ENCODE results near the gene DENND11. TPM values are rescaled to one million over a fixed set of nuclear protein-coding genes. Genes with fewer than 3 reads are reported as not detected.

The DENND11 gene
- total RNA-seq, 1 donor: 7.6 TPM

GRCh38 chr7:141679014-141679413, 23.0 kb downstream of the DENND11 start:
- H3K36me3 ChIP-seq (ENCODE audit: insufficient read depth, low read length): peaks cover 4% of the 10 kb centered on the region
- no peaks in the 10 kb centered on the region for H3K9me3 ChIP-seq (ENCODE audit: low read depth, low read length)
- H3K27ac ChIP-seq (ENCODE audit: low read depth, low read length): no peak overlapping the region
- H2AFZ ChIP-seq (ENCODE audit: low read length): no peak overlapping the region
- no peak for DNase-seq (ENCODE audit: insufficient read length, low spot score, missing footprints)
- TF ChIP-seq CTCF (IDR thresholded peaks at IDR 0.05; ENCODE audit: extremely low read depth, low read depth, low read length): no peak
- no peaks in the 10 kb centered on the region for H3K79me2 ChIP-seq (ENCODE audit: insufficient read depth, low read length)
- H3K4me3 ChIP-seq (ENCODE audit: insufficient read depth, low read length): no peak overlapping the region
- H3K4me1 ChIP-seq (ENCODE audit: insufficient read depth, low read length): peaks cover 21% of the 10 kb centered on the region
- no peaks in the 10 kb centered on the region for H3K27me3 ChIP-seq (ENCODE audit: insufficient read depth, low read length)
- no peaks in the 10 kb centered on the region for H4K20me1 ChIP-seq (ENCODE audit: insufficient read depth, low read length)
- no peak overlapping the region for H3K4me2 ChIP-seq (ENCODE audit: insufficient read depth, low read length)

DNA sequence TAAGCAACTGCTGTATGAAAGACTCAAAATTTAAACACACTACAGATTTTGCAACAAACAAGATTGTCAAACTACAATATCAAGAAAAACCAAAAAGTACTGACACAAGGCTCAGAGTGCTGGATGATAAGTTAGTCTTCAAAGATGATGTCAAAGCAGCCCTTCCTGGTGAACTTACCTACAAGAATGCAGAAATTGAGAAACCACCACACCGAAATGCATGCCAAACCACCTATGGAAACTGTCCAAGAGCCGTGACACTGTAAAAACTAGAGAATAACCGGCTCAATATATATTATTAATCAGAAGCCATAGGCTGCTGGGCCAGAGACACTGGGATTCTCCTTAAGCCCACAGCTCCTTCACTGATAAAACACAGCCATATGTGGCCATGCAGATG, 25.3 kb downstream of the DENND11 start:
- no peak overlapping the region for H3K4me2 ChIP-seq (ENCODE audit: insufficient read depth, low read length)
- no peak for TF ChIP-seq CTCF (IDR thresholded peaks at IDR 0.05; ENCODE audit: extremely low read depth, low read depth, low read length)
- H3K79me2 ChIP-seq (ENCODE audit: insufficient read depth, low read length): no peaks in the 10 kb centered on the region
- no peak overlapping the region for H3K4me3 ChIP-seq (ENCODE audit: insufficient read depth, low read length)
- DNase-seq (ENCODE audit: insufficient read length, low spot score, missing footprints): no peak
- no peaks in the 10 kb centered on the region for H3K9me3 ChIP-seq (ENCODE audit: low read depth, low read length)
- H3K4me1 ChIP-seq (ENCODE audit: insufficient read depth, low read length): peaks cover 21% of the 10 kb centered on the region
- H3K36me3 ChIP-seq (ENCODE audit: insufficient read depth, low read length): no peaks in the 10 kb centered on the region
- H3K27me3 ChIP-seq (ENCODE audit: insufficient read depth, low read length): no peaks in the 10 kb centered on the region
- H3K27ac ChIP-seq (ENCODE audit: low read depth, low read length): peak overlapping the region; percentile 45
- no peak overlapping the region for H2AFZ ChIP-seq (ENCODE audit: low read length)
- no peaks in the 10 kb centered on the region for H4K20me1 ChIP-seq (ENCODE audit: insufficient read depth, low read length)

- no peaks in the 10 kb centered on the region for H3K9me3 ChIP-seq (ENCODE audit: low read depth, low read length)
- H3K79me2 ChIP-seq (ENCODE audit: insufficient read depth, low read length): no peaks in the 10 kb centered on the region
- H3K36me3 ChIP-seq (ENCODE audit: insufficient read depth, low read length): no peaks in the 10 kb centered on the region
- H3K4me1 ChIP-seq (ENCODE audit: insufficient read depth, low read length): peaks cover 21% of the 10 kb centered on the region
- H3K27me3 ChIP-seq (ENCODE audit: insufficient read depth, low read length): no peaks in the 10 kb centered on the region
- no peak for TF ChIP-seq CTCF (IDR thresholded peaks at IDR 0.05; ENCODE audit: extremely low read depth, low read depth, low read length)
- peak; percentile 26 for DNase-seq (ENCODE audit: insufficient read length, low spot score, missing footprints)
- no peak overlapping the region for H3K4me3 ChIP-seq (ENCODE audit: insufficient read depth, low read length)
- H4K20me1 ChIP-seq (ENCODE audit: insufficient read depth, low read length): no peaks in the 10 kb centered on the region
- H3K4me2 ChIP-seq (ENCODE audit: insufficient read depth, low read length): no peak overlapping the region
- H2AFZ ChIP-seq (ENCODE audit: low read length): no peak overlapping the region
- H3K27ac ChIP-seq (ENCODE audit: low read depth, low read length): peak overlapping the region; percentile 45
Measured at GRCh38 chr7:141675436-141676215, 26.3 kb downstream of the DENND11 start.

DNA sequence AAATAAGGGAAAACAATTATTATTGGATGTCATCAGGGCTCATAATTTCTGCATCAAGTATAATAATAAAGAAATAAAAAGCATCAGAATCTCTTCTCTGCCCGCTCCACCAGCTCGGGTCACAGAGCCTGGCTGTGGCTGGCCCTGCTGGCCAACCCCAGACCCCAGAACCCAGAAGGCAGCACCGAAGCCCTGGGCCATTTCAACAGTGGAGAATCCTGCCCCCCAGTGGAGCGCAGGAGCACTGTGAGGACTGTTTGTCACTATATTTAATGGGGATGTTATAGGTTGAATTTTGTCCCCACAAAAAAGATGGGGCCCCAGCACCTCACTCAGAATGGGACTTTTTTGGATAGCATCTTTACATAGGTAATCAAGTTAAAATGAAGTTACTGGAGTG, 27.3 kb downstream of the DENND11 start:
- H3K4me2 ChIP-seq (ENCODE audit: insufficient read depth, low read length): no peak overlapping the region
- peak overlapping the region; percentile 40 for H3K27ac ChIP-seq (ENCODE audit: low read depth, low read length)
- H3K4me3 ChIP-seq (ENCODE audit: insufficient read depth, low read length): no peak overlapping the region
- H3K36me3 ChIP-seq (ENCODE audit: insufficient read depth, low read length): no peaks in the 10 kb centered on the region
- peak; percentile 49 for DNase-seq (ENCODE audit: insufficient read length, low spot score, missing footprints)
- no peaks in the 10 kb centered on the region for H4K20me1 ChIP-seq (ENCODE audit: insufficient read depth, low read length)
- no peaks in the 10 kb centered on the region for H3K9me3 ChIP-seq (ENCODE audit: low read depth, low read length)
- peak; percentile 42 for TF ChIP-seq CTCF (IDR thresholded peaks at IDR 0.05; ENCODE audit: extremely low read depth, low read depth, low read length)
- H3K79me2 ChIP-seq (ENCODE audit: insufficient read depth, low read length): no peaks in the 10 kb centered on the region
- no peak overlapping the region for H2AFZ ChIP-seq (ENCODE audit: low read length)
- H3K4me1 ChIP-seq (ENCODE audit: insufficient read depth, low read length): peaks cover 21% of the 10 kb centered on the region
- H3K27me3 ChIP-seq (ENCODE audit: insufficient read depth, low read length): no peaks in the 10 kb centered on the region

Data from osteoblast (primary cell).